Right ventricle myocardium superior (tissue), 1 donor: ENCODE results near the gene RELN. TPM values are rescaled to one million over a fixed set of nuclear protein-coding genes. Genes with fewer than 3 reads are reported as not detected.

Source experiments
- ATAC-seq: fragments of 200-7000 bp; cut with Tn5 transposase; one replicate; pipeline ENCODE4 v1.9.1; 2020; ENCODE audit warnings: mild to moderate bottlenecking; ENCODE audit not compliant: poor library complexity
- DNase-seq: peaks from one replicate; pipeline ENCODE4 v3.0.0-alpha.2; 2020
- intact Hi-C: fragments of 100-400 bp; cut with DNase I; formaldehyde crosslinking; loops from one replicate; pipeline ENCODE4 v1.11.2; 2022
- total RNA-seq: library from RNA; stranded (reverse); fragmentation: NEBNext Ultra II Directional; extraction: Animal tissue kit (Norgen Biotek cat#: 25700); gene quantifications from one replicate; pipeline ENCODE4 v1.2.1, GENCODE V29; 2021
- donor health status: DM: no; HTN: yes; CAD: no; lungs with severe emphysema.

The RELN gene
- total RNA-seq, 1 donor from 2014 or later: 0.56 TPM

DNA sequence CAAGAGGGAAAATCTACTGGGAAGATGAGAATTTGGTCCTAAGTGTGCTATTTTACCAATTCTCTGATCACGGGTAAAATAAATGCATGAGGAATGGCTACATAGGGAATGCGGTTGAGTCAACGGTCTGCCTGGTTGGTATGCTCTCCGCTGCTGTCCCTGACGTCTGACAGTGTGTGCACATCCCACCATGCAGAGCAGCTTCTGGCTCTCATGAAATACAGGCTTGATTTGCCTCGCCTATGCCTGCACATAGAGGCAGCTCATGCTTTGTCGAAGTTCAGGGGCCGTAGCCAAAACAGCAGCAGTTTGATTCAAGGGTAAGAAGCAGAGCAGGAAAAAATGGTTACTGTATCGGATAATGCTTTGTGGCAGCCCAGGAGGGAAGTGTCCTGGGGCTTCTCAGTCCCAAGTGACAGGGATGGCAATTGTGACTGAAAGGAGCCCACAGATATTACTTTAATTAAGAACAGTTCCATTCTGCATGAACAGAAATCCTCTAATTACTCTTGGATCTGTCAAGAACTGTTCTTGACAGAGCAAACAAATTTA lies 275.0 kb downstream of the RELN start:
- no peak for ATAC-seq
- intact Hi-C loops: no loop called here
- no peak for DNase-seq

DNA sequence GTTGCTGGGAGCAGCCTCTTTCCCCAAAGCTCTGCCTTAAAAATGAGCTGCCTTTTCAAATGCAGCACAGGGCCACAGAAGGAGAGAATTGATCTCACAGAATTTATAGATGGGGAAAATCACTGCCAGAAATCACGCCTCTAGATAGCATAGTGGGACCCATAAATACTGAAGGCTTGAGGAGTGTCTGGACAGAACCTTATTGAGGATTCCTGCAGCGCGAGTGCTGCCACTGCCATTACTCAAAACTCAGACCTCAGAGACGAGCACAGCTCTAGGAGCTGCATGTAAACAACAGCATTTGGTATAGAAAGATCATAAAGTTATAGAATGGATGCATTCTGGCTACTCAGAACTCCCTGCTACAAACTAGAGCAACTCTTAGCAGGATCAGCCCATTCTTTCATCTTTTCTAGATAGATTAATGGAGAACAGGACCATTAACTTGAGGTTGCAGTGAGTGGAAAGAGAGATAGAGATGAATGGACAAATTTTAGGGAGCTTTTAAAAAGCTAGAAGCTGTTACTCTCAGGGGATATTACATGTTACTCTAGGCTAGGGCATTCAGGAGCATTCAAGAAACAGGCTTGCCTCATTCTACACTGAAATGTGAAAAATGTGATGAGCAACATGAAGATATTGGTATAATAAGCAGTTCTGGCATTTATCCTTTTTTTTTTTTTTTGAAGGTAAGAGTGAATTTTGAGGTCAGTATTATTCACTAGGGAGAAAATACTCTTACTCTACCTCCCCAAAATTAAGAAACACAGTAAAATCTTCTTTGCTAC lies 276.3 kb downstream of the RELN start:
- DNase-seq (no peak), ATAC-seq (no peak)
- intact Hi-C loops: no loop called here

DNA sequence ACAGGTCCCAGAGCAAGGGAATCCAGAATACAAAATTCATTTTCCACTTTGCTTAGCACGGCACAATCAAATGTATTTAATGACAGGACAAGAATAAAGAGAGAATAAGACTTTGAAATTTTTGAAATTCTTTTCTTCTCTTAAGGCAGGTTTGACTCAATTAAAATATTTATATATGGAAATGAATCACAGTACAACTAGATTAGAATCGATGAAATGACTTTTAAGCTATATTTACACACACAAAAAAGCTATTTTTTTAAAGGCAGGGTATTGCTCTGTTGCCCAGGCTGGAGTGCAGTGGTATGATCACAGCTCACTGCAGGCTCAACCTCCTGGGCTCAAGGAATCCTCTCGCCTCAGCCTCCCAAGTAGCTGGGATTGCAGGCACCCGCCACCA lies 278.0 kb downstream of the RELN start:
- DNase-seq: no peak
- intact Hi-C loops: no loop called here
- ATAC-seq: no peak

DNA sequence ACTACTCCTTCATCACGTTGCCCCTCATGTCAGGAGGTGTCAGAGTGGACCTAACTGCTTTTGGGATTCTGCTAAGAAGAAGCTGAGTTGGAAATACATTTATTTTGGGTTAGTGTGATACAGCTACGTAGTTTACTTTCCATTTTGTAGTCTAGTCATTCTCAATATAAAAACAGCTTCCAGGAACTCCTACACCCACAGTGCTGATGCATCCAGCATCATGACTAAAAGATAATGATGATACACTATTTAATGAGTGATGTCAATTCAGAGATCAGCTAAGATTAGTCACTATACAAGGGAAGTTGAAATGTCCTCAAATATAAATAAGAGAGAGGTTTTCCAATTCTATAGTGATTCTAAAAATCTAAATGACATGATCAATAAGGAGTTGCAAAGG lies 279.2 kb downstream of the RELN start:
- DNase-seq (no peak), ATAC-seq (no peak)
- intact Hi-C loops: no loop called here

DNA sequence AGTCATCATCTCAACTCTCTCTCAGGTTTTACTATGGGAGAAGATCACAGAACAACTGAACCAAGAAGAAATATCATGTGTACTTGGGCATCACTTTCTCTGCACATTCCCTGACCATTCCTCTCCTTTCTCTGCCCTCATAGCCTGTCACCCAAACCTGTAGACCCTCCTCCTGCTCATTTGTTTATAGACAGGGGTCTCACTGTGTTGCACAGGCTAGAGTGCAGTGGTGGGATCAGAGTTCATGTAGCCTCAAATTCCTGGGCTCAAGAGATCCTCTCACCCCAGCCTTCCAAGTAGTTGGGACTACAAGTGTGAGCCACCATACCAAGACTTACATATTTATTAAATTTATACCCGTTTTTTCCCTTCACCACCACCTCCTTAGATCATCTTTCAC lies 282.7 kb downstream of the RELN start:
- intact Hi-C loops: no loop called here
- no peak for ATAC-seq
- no peak for DNase-seq

DNA sequence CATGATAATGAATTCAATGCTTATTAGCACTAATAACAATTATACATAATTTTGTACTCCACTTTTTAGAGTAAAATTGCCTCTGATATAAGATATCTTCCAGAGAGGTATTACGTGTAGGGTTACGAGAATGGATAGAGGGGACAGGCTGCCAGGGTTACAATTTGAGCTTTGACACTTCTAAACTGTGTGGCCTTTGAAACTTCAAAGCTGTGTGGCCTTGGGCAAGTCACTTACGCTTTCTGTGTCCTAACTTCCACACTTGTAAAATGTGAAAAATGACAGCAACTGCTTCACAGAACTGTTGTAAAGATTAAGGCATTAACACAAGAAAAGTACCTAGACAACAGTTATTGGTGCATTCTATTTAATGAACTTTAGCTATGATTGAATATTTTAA lies 283.9 kb downstream of the RELN start:
- ATAC-seq (no peak), DNase-seq (no peak)
- intact Hi-C loops: no loop called here

DNA sequence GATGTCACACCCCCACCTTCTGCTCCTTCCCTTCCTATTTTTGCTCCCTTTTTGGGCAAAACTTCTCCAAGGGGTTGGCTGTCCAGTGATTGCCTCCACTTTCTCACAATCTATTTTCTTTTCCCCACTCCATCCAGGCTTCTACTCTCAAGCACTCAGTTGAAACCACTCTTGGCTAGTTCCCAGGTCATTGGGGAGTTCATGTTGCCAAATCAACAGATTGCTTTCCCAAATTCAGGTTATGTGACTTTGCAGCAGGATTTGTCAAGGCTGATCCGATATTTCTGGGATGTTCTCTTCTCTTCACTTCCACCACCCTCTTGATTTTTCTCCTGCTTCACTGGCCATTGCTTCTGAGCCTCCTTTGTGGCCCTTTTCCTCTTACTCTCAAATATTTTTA lies 284.8 kb downstream of the RELN start:
- intact Hi-C loops: no loop called here
- ATAC-seq (no peak), DNase-seq (no peak)

DNA sequence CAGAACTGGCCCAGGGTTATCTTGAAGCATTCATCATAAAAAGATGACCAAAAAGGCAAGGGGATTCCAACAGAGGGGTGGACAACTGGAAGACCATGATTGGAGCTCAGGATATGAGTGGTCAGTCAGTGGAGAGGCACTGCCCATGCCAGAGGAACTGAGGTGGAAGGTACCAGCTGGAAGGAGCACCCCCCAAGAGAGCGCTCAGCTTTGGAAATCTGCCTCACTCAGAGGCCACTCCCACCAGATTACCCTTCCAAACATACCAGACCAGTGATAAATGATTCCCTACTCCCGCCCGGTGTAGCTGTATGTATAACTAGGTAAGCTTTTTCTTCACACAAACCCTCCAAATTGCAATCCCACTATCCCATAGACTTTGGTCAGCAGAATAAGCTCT lies 286.5 kb downstream of the RELN start:
- DNase-seq (no peak), ATAC-seq (no peak)
- intact Hi-C loops: no loop called here

DNA sequence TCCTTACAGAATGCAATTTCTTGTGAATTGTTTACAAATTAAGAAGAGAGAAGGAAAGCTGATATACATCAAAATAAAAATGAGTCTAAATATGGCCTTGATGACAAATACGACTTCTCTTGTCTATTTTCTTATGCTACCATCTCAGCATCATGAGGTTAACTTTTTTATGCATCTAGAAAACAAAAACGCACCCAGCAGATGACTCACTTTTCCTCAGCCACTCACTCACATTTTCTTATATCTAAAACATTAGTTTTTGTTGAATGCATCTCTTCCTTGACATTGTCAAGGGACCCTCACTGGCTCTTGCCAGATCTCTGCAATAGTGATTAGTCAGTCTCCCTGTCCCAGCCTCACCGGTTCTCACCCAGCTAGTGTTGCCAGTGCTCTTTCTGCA lies 287.0 kb downstream of the RELN start:
- intact Hi-C loops: no loop called here
- ATAC-seq (no peak), DNase-seq (no peak)

DNA sequence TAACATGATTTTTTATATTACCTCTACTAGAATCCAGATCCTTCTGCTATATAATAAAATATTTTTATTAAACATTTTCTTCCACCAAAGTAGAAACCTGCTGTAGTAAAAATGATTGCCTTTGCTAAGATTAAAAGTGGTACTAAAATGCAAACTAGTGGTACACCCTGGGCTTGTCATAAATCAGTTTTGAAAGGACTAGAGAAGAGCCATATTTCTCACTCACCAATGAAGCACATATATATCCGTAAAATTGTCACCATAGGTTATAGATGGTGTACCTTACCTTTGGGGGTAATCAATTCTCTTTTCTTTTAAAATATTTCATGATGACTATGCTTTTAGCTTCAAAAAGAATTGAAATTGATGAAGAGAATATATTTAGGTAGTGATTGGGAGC lies 290.4 kb downstream of the RELN start:
- ATAC-seq (no peak), DNase-seq (no peak)
- intact Hi-C loops: no loop called here

DNA sequence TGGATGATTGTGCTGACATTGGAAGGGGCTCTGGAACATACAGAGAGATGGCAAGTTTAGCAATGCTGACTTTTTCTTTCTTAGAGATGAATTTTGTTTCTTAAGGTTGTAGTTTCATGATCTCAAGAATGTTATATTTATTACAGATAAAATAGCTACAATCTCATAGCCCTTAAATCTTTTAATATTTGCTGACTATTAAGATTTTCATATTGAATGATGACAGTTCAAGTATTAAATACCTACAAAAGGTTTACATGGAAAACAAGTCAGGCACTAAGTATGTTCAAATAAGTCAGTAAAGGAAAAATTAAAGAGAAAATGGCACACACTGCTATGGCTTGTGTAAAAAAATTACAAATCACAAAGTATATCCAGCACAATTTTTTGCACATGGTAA lies 291.4 kb downstream of the RELN start:
- DNase-seq: no peak
- no peak for ATAC-seq
- intact Hi-C loops: no loop called here

DNA sequence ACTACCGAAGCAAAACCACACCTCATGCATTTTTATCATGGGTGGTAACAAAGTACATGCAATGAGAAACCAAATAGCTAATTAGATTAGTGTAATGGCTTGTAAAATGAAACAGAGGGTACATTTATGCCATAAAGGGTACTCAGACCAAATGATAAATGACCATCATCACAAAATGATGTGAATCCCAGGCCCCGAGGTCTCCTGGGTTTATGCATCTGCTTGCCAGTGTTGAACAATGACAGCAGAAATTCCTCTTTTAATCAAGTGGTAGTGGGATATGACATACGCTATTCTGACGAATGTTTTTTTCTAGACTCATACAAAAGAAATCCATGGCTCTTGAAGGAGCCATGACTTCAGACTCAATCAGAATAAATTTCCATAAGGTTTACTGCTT lies 293.9 kb downstream of the RELN start:
- DNase-seq (no peak), ATAC-seq (no peak)
- intact Hi-C loops: no loop called here

DNA sequence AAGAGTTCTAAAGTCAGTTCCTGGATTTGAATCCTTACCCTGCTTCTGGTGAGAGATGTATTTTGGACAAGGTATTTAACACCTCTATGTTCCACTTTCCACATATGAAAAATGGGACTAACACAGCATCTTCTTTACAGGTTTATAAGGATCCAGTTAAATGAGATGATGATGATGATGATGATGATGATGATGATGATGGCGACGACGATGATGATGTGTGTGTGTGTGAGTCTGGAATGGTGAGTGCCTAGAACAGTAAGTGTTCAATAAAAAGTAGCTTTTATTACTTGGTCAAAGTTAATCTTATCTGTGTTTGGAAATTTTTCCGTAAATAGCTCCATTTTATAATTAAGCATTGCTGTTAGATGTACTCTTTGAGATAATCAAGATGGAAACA lies 295.2 kb downstream of the RELN start:
- intact Hi-C loops: no loop called here
- ATAC-seq (no peak), DNase-seq (no peak)

DNA sequence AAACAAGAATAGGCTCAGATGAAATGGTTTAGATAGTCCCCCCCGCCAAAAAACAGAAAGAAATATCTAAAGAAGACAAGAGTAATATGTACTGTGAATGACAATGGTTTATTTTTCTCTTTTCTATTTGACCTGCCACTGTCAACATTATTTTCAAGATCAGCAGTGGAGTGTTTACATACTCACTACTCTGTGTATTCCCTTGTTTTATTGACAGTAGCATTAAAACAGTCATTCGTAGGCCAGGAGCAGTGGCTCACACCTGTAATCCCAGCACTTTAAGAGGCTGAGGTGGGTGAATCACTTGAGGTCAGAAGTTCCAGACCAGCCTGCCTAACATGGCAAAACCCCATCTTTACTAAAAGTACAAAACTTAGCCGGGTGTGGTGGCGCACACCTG lies 298.2 kb downstream of the RELN start:
- no peak for DNase-seq
- no peak for ATAC-seq
- intact Hi-C loops: no loop called here

DNA sequence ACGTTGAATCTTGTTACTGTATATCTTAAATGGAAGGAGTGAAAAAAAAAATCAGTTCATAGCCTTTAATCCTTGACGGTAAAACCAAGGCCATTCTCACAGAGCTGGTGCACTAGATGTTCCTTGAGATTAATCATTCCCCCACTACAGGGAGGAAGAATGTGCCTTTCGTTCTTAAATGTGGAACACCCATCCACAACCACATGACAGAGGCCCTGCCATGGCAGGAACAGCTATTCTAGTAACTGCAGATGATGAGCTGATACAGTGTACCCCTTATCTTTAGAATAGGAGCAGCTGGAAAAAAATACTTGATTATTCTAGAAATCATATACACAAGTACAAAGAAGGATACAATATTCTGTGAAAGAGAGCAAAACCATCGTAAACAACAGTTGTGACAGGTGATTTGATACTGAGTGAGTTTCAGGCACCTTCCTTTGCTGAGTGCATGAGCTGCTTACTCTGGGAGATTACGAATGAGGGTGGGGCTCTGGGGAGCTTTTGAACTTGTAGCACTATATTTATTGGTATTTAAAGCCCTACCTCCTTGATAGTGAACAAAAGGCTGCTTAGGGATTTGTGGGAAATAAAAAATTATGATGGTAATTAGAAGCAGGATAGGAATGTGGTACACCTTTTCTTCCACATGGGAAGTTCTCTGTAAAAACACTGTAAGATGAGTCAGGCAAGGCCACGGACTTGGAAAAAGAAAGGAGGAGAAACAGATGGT lies 299.1 kb downstream of the RELN start:
- no peak for DNase-seq
- intact Hi-C loops: no loop called here
- no peak for ATAC-seq

DNA sequence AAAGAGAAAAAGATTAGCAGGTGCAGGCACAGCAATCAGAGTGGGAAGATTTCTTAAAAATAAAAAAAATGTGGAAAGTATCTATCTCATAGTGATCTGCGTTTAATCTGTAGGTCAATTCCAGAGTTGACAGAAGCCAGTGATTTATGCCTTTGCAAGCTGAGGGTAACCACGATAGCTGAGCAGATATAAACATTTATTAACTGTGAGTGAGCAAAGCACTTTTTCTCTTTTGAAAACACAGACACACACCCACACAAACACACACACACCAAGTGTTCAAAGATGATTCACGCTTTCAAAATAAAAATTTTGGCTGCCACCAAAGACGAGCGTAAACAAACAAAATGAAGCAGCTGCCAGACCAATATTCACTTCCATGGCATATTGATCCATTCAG lies 300.2 kb downstream of the RELN start:
- no peak for DNase-seq
- no peak for ATAC-seq
- intact Hi-C loops: no loop called here

DNA sequence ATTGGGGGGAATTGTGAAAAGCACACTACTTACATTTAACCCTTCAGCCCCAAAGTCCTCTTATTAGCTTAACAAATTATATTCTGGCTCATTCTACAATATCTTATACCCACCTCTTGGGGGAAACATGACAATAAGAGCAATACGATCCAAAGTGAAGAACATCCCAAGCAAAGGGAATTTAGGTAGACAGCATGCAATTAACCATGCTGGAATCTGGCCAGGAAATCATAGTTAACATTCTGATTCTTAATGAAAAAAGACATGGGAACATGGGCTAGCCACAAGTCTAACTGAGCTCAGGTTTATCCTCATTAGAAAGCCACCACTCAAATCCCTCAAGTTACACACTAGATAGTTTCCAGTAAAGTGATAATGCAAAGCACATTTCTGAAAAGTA lies 301.5 kb downstream of the RELN start:
- DNase-seq (no peak), ATAC-seq (no peak)
- intact Hi-C loops: no loop called here

DNA sequence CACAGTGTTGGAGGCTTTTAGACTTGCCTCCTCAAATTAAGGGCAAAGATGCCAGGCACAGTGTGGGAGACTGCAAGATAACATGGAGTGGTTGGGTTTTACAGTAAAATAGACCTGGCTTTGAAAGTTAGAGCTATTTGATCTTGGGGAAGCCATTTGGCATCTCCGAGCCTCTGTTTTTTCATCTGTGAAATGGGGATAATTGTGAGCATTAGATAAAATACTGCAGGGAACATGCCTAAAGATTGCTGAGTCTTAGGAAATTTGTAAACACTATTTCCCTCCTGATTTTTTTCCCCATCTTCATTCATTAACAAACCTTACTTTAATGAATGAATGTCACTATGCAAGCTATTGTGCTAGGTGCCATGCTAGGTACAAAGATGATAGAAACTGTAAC lies 302.2 kb downstream of the RELN start:
- intact Hi-C loops: no loop called here
- ATAC-seq (no peak), DNase-seq (no peak)

DNA sequence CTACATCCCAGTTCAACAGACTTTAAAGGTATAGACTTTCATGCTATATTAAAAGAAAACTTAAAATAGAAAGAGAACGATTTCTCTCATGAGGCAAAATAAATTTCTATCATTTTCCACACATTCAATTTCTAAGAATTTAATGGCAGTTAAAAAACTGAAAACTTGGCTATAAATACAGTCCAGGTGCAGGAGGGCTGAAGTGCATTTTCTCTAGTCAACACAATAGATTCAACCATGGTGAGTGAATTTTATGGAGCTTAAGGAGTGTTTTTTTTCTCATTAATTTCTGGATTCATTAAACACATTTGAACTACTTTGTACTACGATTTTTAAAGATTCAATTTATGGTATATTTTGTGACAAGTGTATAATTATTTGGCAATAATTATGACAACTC lies 302.7 kb downstream of the RELN start:
- DNase-seq (no peak), ATAC-seq (no peak)
- intact Hi-C loops: no loop called here

DNA sequence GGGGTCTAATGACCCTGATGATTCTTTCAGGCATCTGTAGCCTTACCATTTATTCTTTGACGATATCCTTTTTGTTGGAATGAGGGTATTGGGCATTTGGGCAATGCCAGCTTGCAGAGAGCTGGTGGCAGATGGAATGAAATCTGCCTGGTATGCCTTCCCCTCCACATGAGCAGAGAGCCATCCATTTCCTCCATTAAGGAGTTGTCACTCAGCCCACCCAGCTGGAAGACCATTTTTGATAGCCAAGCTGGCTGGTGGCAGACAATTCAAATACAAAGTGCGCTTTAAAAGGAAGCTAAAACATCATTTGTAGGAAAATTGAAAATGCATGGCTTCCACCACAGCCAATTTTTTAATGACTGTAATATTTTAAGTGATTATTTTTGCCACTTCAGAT lies 303.4 kb downstream of the RELN start:
- DNase-seq (no peak), ATAC-seq (no peak)
- intact Hi-C loops: no loop called here
